Ovary (tissue), 9 donors: ENCODE measurements around the gene HSD3B7. TPM values are rescaled to one million over a fixed set of nuclear protein-coding genes. Genes with fewer than 3 reads are reported as not detected.

Source experiments
- DNase-seq, 5 donors: peaks; one replicate each; pipeline ENCODE4 v3.0.0-alpha.2; 2019 to 2020
- H3K27ac ChIP-seq, 2 donors: fragments of 200-600 bp; one replicate each; pipeline versions ENCODE4 v1.5.1 to v1.8.0; 2019 to 2022
- H3K27me3 ChIP-seq: fragments of 200-600 bp; one replicate; pipeline ENCODE4 v1.8.0; 2022
- H3K36me3 ChIP-seq: fragments of 200-600 bp; sonication (generic); one replicate; pipeline ENCODE4 v1.5.1; 2019
- H3K4me1 ChIP-seq: one replicate; pipeline ENCODE4 v1.8.1; 2013; ENCODE audit warnings: mild to moderate bottlenecking, moderate library complexity; ENCODE audit not compliant: insufficient read depth
- H3K4me3 ChIP-seq: fragments of 200-600 bp; sonication (generic); one replicate; pipeline ENCODE4 v1.5.1; 2017
- H3K9me3 ChIP-seq, 2 donors: fragments of 200-600 bp in 1 of 2; sonication (generic) in 1 of 2; one replicate each; pipeline versions ENCODE4 v1.5.1 to v1.8.1; 2013 to 2019; ENCODE audit warnings: mild to moderate bottlenecking in 1 of 2, moderate library complexity in 1 of 2
- EP300 ChIP-seq: sonication (generic); formaldehyde crosslinking; IDR thresholded peaks from one replicate; pipeline ENCODE4 v1.6.1; 2017; ENCODE audit warnings: antibody characterized with exemption
- POLR2A ChIP-seq: fragments of 450-650 bp; IDR thresholded peaks from one replicate; pipeline ENCODE4 v1.6.1; 2017; ENCODE audit warnings: antibody characterized with exemption, mild to moderate bottlenecking, moderate library complexity
- WGBS, 3 donors: extraction: QIAGEN DNeasy Blood & Tissue Kit in 1 of 3; methylation state at CpG; one replicate each; pipeline versions ENCODE4 v1.1.5 to v1.1.7; 2013 to 2017; 5-methylcytosine and 5-hydroxymethylcytosine counted together
- intact Hi-C, 4 donors: fragments of 100-400 bp; cut with DNase I; formaldehyde crosslinking; loops; one replicate each; pipeline versions ENCODE4 v1.11.0 to v1.15.1; 2022 to 2023
- polyA plus RNA-seq, 2 donors: library from polyadenylated mRNA; stranded (reverse); fragments of 200-250 nt in 1 of 2; fragments of 350-450 nt in 1 of 2; fragmentation: Illumina TruSeq in 1 of 2; extraction: RNeasy Lipid Tissue Mini Kit (QIAGEN cat#74804) in 1 of 2; gene quantifications; one replicate each; pipeline ENCODE4 v1.2.3, GENCODE V29; 2013 to 2014
- total RNA-seq, 7 donors: library from RNA; depleted of rRNA in 2 of 7; stranded (reverse); fragments of >200 nt in 2 of 7; fragmentation: NEBNext Ultra II Directional in 3 of 7; extraction: Animal tissue kit (Norgen Biotek cat#: 25700) in 3 of 7; gene quantifications; one replicate each; pipeline versions ENCODE4 v1.1.0 to v1.2.4, GENCODE V29; 2016 to 2023
- TF ChIP-seq, protein P1 (sequence below), 3 donors: fragments of 450-650 bp in 2 of 3; fragments of 200-600 bp in 1 of 3; IDR thresholded peaks; one replicate each; pipeline versions ENCODE4 v1.5.1 to v1.8.0; 2016 to 2022; ENCODE audit warnings: antibody characterized with exemption in 3 of 3, mild to moderate bottlenecking in 1 of 3
- donor health status: DM: no; HTN: no; CAD: no; lungs with moderate emphysema.
- donor health status: DM: no; HTN: no; CAD: no.
- donor health status: Bipolar disorder and iron deficiency.
- donor health status: DM: yes; HTN: yes; CAD: no.
- donor health status: DM: no; HTN: no; CAD: no.
- donor health status: DM: yes; HTN: yes; CAD: no.

The HSD3B7 gene
- total and polyA plus RNA-seq, 9 donors: 3.9 to 24.5 (median 9.9) TPM

DNA sequence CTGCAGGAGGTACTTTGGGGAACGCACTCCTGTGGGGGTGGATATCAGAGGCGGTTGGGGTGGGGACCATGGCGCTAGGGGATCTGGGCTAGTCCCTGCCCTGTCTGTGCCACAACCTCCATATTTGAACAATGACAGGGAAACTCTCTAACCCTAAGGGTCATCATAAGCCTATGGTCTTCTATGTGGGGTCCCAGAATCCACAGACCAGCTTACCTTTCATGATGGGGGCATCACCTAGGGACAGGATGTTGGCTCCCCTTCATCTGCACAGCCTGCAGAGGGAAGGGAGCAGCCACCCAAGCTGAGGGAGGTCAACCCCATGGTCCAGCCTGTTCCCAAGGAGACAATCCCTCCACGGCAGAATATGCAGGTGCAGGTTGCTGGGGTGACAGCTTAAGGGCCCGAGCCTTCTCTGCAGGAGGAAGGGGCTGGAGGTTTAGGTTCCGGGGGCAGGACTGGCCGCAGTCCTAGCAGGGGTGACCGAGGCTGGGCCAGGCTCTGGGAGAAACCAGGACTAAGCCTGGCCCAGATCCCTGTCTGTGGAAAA is 34.4 kb upstream of the HSD3B7 start:
- TF ChIP-seq EP300 (no peak), POLR2A (no peak)
- TF ChIP-seq, protein P1, sequence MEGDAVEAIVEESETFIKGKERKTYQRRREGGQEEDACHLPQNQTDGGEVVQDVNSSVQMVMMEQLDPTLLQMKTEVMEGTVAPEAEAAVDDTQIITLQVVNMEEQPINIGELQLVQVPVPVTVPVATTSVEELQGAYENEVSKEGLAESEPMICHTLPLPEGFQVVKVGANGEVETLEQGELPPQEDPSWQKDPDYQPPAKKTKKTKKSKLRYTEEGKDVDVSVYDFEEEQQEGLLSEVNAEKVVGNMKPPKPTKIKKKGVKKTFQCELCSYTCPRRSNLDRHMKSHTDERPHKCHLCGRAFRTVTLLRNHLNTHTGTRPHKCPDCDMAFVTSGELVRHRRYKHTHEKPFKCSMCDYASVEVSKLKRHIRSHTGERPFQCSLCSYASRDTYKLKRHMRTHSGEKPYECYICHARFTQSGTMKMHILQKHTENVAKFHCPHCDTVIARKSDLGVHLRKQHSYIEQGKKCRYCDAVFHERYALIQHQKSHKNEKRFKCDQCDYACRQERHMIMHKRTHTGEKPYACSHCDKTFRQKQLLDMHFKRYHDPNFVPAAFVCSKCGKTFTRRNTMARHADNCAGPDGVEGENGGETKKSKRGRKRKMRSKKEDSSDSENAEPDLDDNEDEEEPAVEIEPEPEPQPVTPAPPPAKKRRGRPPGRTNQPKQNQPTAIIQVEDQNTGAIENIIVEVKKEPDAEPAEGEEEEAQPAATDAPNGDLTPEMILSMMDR (IDR thresholded peaks at IDR 0.05): no peak
- peak overlapping the region in 1 of 2 donors; percentile 87 for H3K27ac ChIP-seq
- no peaks in the 10 kb centered on the region for H3K36me3 ChIP-seq
- no peak overlapping the region for H3K4me3 ChIP-seq
- intact Hi-C loops: loop anchor here in 1 of 4 donors (10.0 kb wide), 1 partner anchor 164 kb away; the partner anchor contains the start of gene KAT8
- no peaks in the 10 kb centered on the region for H3K9me3 ChIP-seq
- DNase-seq: peak in 2 of 5 donors; percentile 28 to 46
- 67 to 75% (median 68%) methylated on average over 8 of the region's 8 CpGs for WGBS, 3 donors
- peaks cover 10% of the 10 kb centered on the region for H3K4me1 ChIP-seq
- H3K27me3 ChIP-seq: no peaks in the 10 kb centered on the region

DNA sequence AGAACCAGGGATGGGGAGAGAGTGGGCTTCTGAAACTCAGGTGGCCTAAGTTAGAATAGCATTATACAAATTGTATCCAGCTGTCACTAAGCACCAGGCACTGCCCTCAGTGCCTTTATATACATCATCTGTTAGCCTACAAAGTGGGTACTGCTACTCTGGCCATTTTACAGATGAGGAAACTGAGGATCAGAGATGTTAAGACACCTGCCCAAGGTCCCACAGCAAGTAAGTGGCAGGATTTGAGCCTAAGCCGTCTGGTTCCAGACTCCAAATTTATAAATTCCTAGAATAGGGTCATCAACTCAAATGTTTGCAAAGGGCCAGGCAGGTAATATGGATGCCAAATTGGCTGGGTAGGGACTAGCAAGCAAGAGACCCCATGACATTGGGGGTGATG is 33.8 kb upstream of the HSD3B7 start:
- H3K4me3 ChIP-seq: no peak overlapping the region
- intact Hi-C loops: loop anchor here in 1 of 4 donors (10.0 kb wide), 1 partner anchor 164 kb away; the partner anchor contains the start of gene KAT8
- no peaks in the 10 kb centered on the region for H3K9me3 ChIP-seq
- no peaks in the 10 kb centered on the region for H3K36me3 ChIP-seq
- peak overlapping the region in 1 of 2 donors; percentile 87 for H3K27ac ChIP-seq
- no peak for TF ChIP-seq POLR2A
- no peak for DNase-seq
- peaks cover 10% of the 10 kb centered on the region for H3K4me1 ChIP-seq
- no peaks in the 10 kb centered on the region for H3K27me3 ChIP-seq
- WGBS, 3 donors: 18 to 53% (median 35%) methylated on average over 1 of the region's 1 CpG

DNA sequence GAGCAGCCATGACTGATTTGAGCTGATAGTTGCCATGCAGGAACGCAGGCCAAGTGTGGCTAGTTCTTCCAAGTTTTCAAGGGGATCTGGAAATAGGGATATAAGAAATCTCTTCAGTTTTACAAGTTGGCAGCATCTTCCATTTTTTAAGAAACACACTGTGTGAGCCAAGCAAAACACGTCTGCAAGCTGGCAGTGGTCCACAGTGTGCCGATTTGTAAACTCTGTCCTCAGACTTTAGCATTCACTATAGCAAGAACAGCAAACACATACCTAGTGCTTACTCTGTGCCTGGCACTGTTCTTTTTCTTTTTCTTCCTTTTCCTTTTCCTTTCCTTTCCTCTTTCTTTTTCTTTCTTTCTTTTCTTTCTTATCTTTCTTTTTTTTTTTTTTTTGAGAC is 33.3 kb upstream of the HSD3B7 start:
- intact Hi-C loops: loop anchor here in 1 of 4 donors (10.0 kb wide), 1 partner anchor 163 kb away; the partner anchor contains the start of gene KAT8

DNA sequence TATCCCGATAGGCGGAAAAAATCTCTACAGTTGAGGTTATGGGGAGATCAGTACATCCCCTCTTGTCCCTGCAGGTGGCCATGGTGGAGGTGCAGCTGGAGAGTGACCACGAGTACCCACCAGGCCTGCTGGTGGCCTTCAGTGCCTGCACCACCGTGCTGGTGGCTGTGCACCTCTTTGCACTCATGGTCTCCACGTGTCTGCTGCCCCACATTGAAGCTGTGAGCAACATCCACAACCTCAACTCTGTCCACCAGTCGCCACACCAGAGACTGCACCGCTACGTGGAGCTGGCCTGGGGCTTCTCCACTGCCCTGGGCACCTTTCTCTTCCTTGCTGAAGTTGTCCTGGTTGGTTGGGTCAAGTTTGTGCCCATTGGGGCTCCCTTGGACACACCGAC is 31.9 kb upstream of the HSD3B7 start:
- H3K36me3 ChIP-seq: no peaks in the 10 kb centered on the region
- TF ChIP-seq POLR2A: no peak
- TF ChIP-seq EP300: no peak
- TF ChIP-seq, protein P1 (IDR thresholded peaks at IDR 0.05): no peak
- H3K27me3 ChIP-seq: no peaks in the 10 kb centered on the region
- H3K4me1 ChIP-seq: peaks cover 12% of the 10 kb centered on the region
- H3K27ac ChIP-seq: no peak overlapping the region
- no peaks in the 10 kb centered on the region for H3K9me3 ChIP-seq
- intact Hi-C loops: loop anchor here in 1 of 4 donors (10.0 kb wide), 1 partner anchor 162 kb away; the partner anchor contains the start of gene KAT8
- no peak for DNase-seq
- no peak overlapping the region for H3K4me3 ChIP-seq
- 78 to 84% (median 80%) methylated on average over 9 of the region's 9 CpGs for WGBS, 3 donors

More for the DNA sequence above, 33.3 kb upstream of the HSD3B7 start:
- peak; percentile 84 to 92 (median 91) for DNase-seq
- no peaks in the 10 kb centered on the region for H3K36me3 ChIP-seq
- TF ChIP-seq, protein P1 (IDR thresholded peaks at IDR 0.05): no peak
- no peak for TF ChIP-seq EP300
- TF ChIP-seq POLR2A: no peak
- H3K4me1 ChIP-seq: peaks cover 12% of the 10 kb centered on the region
- peak overlapping the region in 1 of 2 donors; percentile 26 for H3K27ac ChIP-seq
- H3K4me3 ChIP-seq: no peak overlapping the region
- no peaks in the 10 kb centered on the region for H3K9me3 ChIP-seq
- 5 to 11% (median 6%) methylated on average over 3 of the region's 3 CpGs for WGBS, 3 donors
- no peaks in the 10 kb centered on the region for H3K27me3 ChIP-seq

DNA sequence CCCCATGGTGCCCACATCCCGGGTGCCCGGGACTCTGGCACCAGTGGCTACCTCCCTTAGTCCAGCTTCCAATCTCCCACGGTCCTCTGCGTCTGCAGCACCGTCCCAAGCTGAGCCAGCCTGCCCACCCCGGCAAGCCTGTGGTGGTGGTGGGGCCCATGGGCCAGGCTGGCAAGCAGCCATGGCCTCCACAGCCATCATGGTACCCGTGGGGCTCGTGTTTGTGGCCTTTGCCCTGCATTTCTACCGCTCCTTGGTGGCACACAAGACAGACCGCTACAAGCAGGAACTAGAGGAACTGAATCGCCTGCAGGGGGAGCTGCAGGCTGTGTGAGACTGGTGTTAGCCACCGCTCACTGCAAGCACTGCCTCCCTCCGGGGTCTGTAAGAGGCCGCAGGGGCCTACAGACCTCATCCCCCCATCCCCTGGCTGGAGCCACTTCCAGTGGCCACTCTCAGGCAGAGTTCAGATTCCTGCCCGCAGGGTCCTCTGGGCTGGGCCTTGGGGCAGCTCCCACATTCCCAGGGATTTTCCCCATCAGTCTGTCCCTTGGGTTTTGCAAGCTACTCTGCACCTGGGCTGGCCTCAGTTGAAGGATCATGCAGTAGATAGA is 31.4 kb upstream of the HSD3B7 start:
- peaks cover 14% of the 10 kb centered on the region for H3K4me1 ChIP-seq
- no peak for TF ChIP-seq POLR2A
- TF ChIP-seq, protein P1 (IDR thresholded peaks at IDR 0.05): peak; percentile 10 to 45 (median 19)
- no peaks in the 10 kb centered on the region for H3K36me3 ChIP-seq
- DNase-seq: peak; percentile 52 to 76 (median 63)
- intact Hi-C loops: loop anchor here in 1 of 4 donors (10.0 kb wide), 1 partner anchor 161 kb away; the partner anchor contains the start of gene KAT8
- no peaks in the 10 kb centered on the region for H3K27me3 ChIP-seq
- no peak overlapping the region for H3K27ac ChIP-seq
- WGBS, 3 donors: 28 to 34% (median 33%) methylated on average over 15 of the region's 15 CpGs
- no peaks in the 10 kb centered on the region for H3K9me3 ChIP-seq
- no peak overlapping the region for H3K4me3 ChIP-seq
